Thoracic aorta endothelial cell (primary cell): ENCODE measurements around the gene LIPI. TPM values are rescaled to one million over a fixed set of nuclear protein-coding genes. Genes with fewer than 3 reads are reported as not detected.

Source experiments
- small RNA-seq: library from RNA; depleted of rRNA; stranded (forward); fragments of <200 nt; gene quantifications from one replicate; pipeline ENCODE3, GENCODE V24; 2012
- total RNA-seq: library from RNA; depleted of rRNA; stranded (reverse); fragments of >200 nt; gene quantifications from 2 replicates; pipeline ENCODE4 v1.2.3, GENCODE V29; 2012

LIPI gene
- not detected in 2 replicates for total RNA-seq

DNA sequence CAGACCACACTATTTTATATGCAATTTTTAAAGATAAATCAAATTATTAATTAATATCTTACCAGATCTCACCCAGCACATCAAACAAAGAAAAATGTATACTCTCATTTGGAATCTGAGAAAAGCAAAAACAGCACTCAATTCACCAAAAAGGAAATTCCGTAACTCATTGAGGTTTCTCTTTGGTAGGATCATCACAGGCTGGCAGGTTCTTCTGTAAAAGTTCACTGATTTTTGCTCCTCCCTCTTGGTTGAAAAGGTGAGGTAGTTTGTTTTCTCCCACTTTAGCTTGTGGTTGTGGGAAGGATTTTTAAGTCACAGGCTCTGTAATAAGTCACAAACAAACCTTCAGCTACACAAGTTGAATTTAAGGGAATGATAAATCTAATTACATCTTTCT lies at the start of gene LIPI:
Gene LIPI (minus strand): TSS at position 218 of the 400 bp plus-strand sequence. CDS start 110 bp downstream, at position 108.

DNA sequence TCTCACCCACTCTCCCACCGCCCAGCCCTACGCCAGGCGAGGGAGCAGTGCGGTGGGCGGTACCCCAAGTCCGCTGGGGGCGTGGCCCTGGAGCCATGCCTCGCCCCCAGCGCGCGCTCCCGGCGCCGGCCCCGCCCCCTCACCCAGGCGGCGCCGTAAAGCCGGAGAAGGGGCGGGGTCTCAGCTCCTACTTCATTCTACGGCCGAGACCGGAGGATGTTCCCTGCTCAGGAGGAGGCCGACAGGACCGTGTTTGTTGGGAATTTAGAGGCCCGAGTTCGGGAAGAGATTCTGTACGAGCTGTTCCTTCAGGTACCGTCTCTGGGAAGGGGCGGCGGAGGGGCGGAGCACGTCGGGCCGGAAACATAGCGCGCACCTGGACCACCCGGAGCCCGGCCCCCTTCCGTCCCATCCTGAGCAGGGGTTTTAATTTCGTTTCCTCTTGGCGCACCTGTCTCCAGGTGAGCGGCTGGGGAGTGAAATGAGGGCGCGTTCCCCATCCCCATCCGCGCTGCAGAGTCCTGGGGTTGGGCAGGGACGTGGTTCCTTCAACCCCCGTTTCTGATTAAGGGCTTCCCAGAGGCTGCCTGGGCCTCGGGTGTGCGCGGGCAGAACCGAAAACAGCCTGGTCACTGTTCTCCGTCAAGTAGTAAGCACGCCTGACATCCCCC lies 5.4 kb upstream of the LIPI start, which contains the start of gene RBM11:
Gene RBM11 (plus strand): TSS at position 187 of the 671 bp plus-strand sequence. CDS start 30 bp downstream, at position 217.

Small RNAs within 50 kb of the gene (small RNA-seq; reads per million reads assigned to genes)
- gene RF01518, result not detected
- not detected for gene RNA5SP488

Other genes with a start within 250 kb of the LIPI start
- gene RBM11, start 5.2 kb upstream of the LIPI start, total RNA-seq, result not detected in 2 replicates
- gene HSPA13, start 172.2 kb upstream of the LIPI start, total RNA-seq, result 57.4 and 74.7 TPM in 2 replicates